Testis (tissue), 3 donors: ENCODE measurements around the gene GPATCH2. TPM values are rescaled to one million over a fixed set of nuclear protein-coding genes. Genes with fewer than 3 reads are reported as not detected.

Experiments used
- DNase-seq: peaks from one replicate; pipeline ENCODE4 v3.0.0-alpha.2; 2019
- H3K27ac ChIP-seq, 2 donors: fragments of 200-600 bp; sonication (generic); one replicate each; pipeline ENCODE4 v1.5.1; 2019
- H3K27me3 ChIP-seq: fragments of 200-600 bp; sonication (generic); one replicate; pipeline ENCODE4 v1.5.1; 2019
- H3K36me3 ChIP-seq: fragments of 200-600 bp; sonication (generic); one replicate; pipeline ENCODE4 v1.5.1; 2017; ENCODE audit warnings: low read depth; ENCODE audit errors: missing control alignments
- H3K4me1 ChIP-seq: fragments of 200-600 bp; sonication (generic); one replicate; pipeline ENCODE4 v1.5.1; 2019
- H3K4me3 ChIP-seq, 2 donors: fragments of 200-600 bp; sonication (generic); one replicate each; pipeline ENCODE4 v1.5.1; 2017 to 2019
- H3K9me3 ChIP-seq: fragments of 200-600 bp; sonication (generic); one replicate; pipeline ENCODE4 v1.5.1; 2017
- POLR2A ChIP-seq: fragments of 450-650 bp; IDR thresholded peaks from one replicate; pipeline ENCODE4 v1.6.1; 2017; ENCODE audit warnings: antibody characterized with exemption, mild to moderate bottlenecking, moderate library complexity
- WGBS, 2 donors: methylation state at CpG; one replicate each; pipeline ENCODE4 v1.1.5; 2018; 5-methylcytosine and 5-hydroxymethylcytosine counted together
- intact Hi-C: fragments of 100-400 bp; cut with DNase I; formaldehyde crosslinking; loops from one replicate; pipeline ENCODE4 v1.15.1; 2023; ENCODE audit warnings: low total_unique reads
- polyA plus RNA-seq: library from polyadenylated mRNA; stranded (reverse); fragments of 350-450 nt; fragmentation: Illumina TruSeq; extraction: RNeasy Lipid Tissue Mini Kit (QIAGEN cat#74804); gene quantifications from one replicate; pipeline ENCODE4 v1.2.3, GENCODE V29; 2014; ENCODE audit warnings: low read depth, low replicate concordance; ENCODE audit not compliant: insufficient read depth
- total RNA-seq, 2 donors: library from RNA; depleted of rRNA; stranded (reverse); fragments of >200 nt; gene quantifications; one replicate each; pipeline ENCODE4 v1.2.3, GENCODE V29; 2016
- TF ChIP-seq, protein P1 (sequence below), 3 experiments: fragments of 450-650 bp in 2 of 3; fragments of 200-600 bp in 1 of 3; sonication (generic) in 1 of 3; IDR thresholded peaks; one replicate each; pipeline ENCODE4 v1.5.1; 2016 to 2019; ENCODE audit warnings: antibody characterized with exemption in 3 of 3, mild to moderate bottlenecking in 2 of 3, moderate library complexity in 1 of 3

The GPATCH2 gene
- total and polyA plus RNA-seq, 3 donors from 2014 or later: 14.1 to 31.0 (median 20.6) TPM

DNA sequence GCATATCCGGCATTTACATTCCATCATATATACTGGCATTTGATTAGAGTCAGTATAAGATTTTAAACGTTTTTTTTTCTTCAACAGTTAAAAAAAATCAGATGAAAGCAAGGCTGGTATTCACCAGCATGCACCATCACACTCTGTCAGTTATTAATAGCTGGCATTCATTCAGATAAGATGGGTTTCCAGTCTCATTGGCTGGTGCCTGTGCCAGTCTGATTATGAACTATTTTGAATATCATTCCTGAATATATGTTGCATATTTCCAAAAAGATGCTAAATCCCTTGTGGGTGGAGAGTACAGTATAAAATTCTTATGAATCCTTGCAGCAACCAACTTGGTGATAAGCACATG is 211.7 kb downstream of the GPATCH2 start:
- H3K27me3 ChIP-seq: no peaks in the 10 kb centered on the region
- H3K9me3 ChIP-seq: no peaks in the 10 kb centered on the region
- intact Hi-C loops: no loop called here
- no peak for TF ChIP-seq POLR2A
- TF ChIP-seq, protein P1, sequence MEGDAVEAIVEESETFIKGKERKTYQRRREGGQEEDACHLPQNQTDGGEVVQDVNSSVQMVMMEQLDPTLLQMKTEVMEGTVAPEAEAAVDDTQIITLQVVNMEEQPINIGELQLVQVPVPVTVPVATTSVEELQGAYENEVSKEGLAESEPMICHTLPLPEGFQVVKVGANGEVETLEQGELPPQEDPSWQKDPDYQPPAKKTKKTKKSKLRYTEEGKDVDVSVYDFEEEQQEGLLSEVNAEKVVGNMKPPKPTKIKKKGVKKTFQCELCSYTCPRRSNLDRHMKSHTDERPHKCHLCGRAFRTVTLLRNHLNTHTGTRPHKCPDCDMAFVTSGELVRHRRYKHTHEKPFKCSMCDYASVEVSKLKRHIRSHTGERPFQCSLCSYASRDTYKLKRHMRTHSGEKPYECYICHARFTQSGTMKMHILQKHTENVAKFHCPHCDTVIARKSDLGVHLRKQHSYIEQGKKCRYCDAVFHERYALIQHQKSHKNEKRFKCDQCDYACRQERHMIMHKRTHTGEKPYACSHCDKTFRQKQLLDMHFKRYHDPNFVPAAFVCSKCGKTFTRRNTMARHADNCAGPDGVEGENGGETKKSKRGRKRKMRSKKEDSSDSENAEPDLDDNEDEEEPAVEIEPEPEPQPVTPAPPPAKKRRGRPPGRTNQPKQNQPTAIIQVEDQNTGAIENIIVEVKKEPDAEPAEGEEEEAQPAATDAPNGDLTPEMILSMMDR (IDR thresholded peaks at IDR 0.05): no peak
- H3K27ac ChIP-seq: no peak overlapping the region
- H3K36me3 ChIP-seq: no peaks in the 10 kb centered on the region
- H3K4me3 ChIP-seq: no peak overlapping the region
- H3K4me1 ChIP-seq: no peaks in the 10 kb centered on the region
- no peak for DNase-seq
- 42 to 51% methylated on average over 2 of the region's 2 CpGs for WGBS, 2 donors

DNA sequence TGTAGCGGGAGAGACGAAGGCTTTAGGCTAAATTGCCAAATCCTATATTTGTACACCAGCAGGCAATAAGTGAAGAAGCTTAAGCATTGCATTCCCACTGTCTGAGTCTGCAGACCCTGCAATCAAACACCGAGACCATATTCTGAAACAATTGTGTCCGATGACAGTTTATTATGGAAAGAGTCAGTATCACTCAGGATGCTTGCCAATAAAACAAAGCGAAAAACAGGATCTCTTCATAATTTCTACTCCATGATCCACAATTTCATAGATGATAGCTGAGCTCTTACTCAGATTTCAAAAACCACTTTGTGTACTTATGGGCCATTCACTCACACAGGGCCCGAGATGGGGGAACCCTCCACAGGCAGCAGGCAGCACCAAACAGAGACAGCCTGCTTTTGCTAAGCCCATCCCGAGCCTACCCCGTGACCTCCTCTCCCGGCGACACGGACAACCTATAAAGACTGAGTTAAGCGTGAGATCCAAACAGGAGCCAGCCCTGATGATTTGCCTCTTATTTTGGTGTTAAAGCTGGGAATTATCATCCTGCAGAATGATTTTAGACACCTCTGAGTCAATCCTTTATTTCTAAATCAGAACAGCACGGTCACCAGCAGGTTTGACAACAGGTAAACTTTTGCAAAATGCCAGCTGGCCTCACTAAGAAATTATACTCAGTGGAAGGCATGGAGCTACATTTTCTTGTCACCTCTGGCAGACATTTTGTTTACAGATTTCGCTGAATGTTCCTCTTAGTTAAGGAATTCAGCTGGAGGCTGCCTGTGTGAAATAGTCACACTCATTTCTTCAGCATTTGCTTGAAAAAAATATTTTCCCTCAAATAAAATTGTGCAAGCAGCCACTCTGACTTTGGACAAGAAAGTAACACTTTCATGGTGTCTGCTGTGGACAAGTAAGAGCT is 212.4 kb downstream of the GPATCH2 start:
- H3K27me3 ChIP-seq: no peaks in the 10 kb centered on the region
- H3K27ac ChIP-seq: no peak overlapping the region
- H3K36me3 ChIP-seq: no peaks in the 10 kb centered on the region
- no peak overlapping the region for H3K4me3 ChIP-seq
- DNase-seq: no peak
- no peaks in the 10 kb centered on the region for H3K9me3 ChIP-seq
- WGBS, 2 donors: 68 to 79% methylated on average over 14 of the region's 14 CpGs
- H3K4me1 ChIP-seq: no peaks in the 10 kb centered on the region
- intact Hi-C loops: no loop called here
- no peak for TF ChIP-seq POLR2A
- TF ChIP-seq, protein P1 (IDR thresholded peaks at IDR 0.05): no peak

DNA sequence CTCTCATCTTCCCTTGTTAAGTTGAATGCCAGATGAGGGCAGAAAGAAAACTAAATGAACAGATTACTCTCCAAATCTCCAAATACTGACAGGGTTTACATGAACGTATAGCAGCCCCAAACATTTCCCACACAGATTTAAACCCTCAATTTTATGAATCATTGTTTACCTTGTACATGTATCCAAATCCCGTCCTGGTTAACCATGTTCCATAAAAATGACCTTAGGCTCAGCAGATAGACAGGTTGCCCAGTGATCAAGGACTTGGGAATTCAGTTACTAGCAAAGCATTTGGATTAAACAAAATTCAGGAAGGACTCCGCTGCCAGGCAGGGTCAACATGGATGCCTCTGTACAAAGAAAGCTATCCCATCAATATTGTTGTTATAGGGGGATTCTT is 213.5 kb downstream of the GPATCH2 start:
- no peak overlapping the region for H3K27ac ChIP-seq
- H3K9me3 ChIP-seq: no peaks in the 10 kb centered on the region
- intact Hi-C loops: no loop called here
- H3K27me3 ChIP-seq: no peaks in the 10 kb centered on the region
- 75 to 79% methylated on average over 3 of the region's 3 CpGs for WGBS, 2 donors
- no peaks in the 10 kb centered on the region for H3K4me1 ChIP-seq
- no peak for TF ChIP-seq POLR2A
- TF ChIP-seq, protein P1 (IDR thresholded peaks at IDR 0.05): no peak
- no peak overlapping the region for H3K4me3 ChIP-seq
- DNase-seq: no peak
- no peaks in the 10 kb centered on the region for H3K36me3 ChIP-seq

DNA sequence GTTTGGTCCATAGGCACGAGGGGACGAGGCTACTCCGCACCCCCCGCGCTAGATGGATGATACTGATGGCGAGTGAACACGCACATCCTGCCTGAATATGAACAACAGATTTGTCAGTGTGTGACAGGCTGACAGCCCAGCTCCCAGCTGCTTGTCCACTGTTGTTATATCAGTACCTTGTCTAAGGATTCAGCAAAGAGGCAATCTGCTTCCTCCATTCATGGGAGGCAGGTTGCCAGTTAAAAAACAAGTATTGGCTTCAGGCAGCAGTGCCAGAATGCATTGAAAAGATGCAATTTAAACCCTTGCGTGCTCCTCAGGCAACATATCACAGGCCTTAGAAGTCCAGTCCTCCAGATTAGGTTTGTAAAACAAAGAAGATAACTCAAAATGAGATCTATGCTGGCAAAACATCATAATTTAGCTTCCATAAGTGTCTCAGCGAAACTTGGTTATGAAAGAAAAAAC is 223.3 kb downstream of the GPATCH2 start:
- H3K27ac ChIP-seq: no peak overlapping the region
- 35 to 39% methylated on average over 9 of the region's 9 CpGs for WGBS, 2 donors

More for the DNA sequence above, 223.3 kb downstream of the GPATCH2 start:
- H3K4me3 ChIP-seq: no peak overlapping the region
- intact Hi-C loops: no loop called here
- DNase-seq: no peak
- no peak for TF ChIP-seq POLR2A
- TF ChIP-seq, protein P1 (IDR thresholded peaks at IDR 0.05): no peak
- H3K27me3 ChIP-seq: no peaks in the 10 kb centered on the region
- H3K36me3 ChIP-seq: no peaks in the 10 kb centered on the region
- no peaks in the 10 kb centered on the region for H3K4me1 ChIP-seq
- H3K9me3 ChIP-seq: no peaks in the 10 kb centered on the region
